Measurements from ENCODE around the gene WDFY4. TPM values are rescaled to one million over a fixed set of nuclear protein-coding genes. Genes with fewer than 3 reads are reported as not detected.

The WDFY4 gene
- total RNA-seq, 1 donor from 2014 or later: 0.25 TPM

GRCh38 chr10:48899781-48900180 is 215.1 kb downstream of the WDFY4 start:
- no peak overlapping the region for H3K9ac ChIP-seq (ENCODE audit: low read length)
- no peaks in the 10 kb centered on the region for H3K9me3 Mint-ChIP-seq (ENCODE audit: unreplicated experiment)
- no peak overlapping the region for H3K4me2 ChIP-seq (ENCODE audit: low read length)
- H3K27me3 Mint-ChIP-seq (ENCODE audit: low read depth, unreplicated experiment): peaks cover 20% of the 10 kb centered on the region
- H3K36me3 Mint-ChIP-seq (ENCODE audit: low read depth, unreplicated experiment): no peaks in the 10 kb centered on the region
- no peaks in the 10 kb centered on the region for H3K4me1 Mint-ChIP-seq (ENCODE audit: low read depth, unreplicated experiment)
- H3K27me3 ChIP-seq (ENCODE audit: insufficient read depth, low read length): no peaks in the 10 kb centered on the region
- H2AFZ ChIP-seq (ENCODE audit: low read depth, low read length): no peak overlapping the region
- no peak overlapping the region for H3K27ac Mint-ChIP-seq (ENCODE audit: unreplicated experiment)
- H3K27ac ChIP-seq (ENCODE audit: low read depth, low read length): no peak overlapping the region
- H3K4me3 ChIP-seq (ENCODE audit: insufficient read depth, low read depth, low read length): no peak overlapping the region
- no peaks in the 10 kb centered on the region for H3K9me3 ChIP-seq (ENCODE audit: insufficient read depth, low read depth, low read length)
- no peaks in the 10 kb centered on the region for H4K20me1 ChIP-seq (ENCODE audit: insufficient read depth, low read length)
- DNase-seq (ENCODE audit: low read depth) (no peak), FAIRE-seq (no peak)
- H3K4me3 Mint-ChIP-seq (ENCODE audit: unreplicated experiment): no peak overlapping the region
- no peaks in the 10 kb centered on the region for H3K36me3 ChIP-seq (ENCODE audit: insufficient read depth, low read length)
- TF ChIP-seq EZH2 (IDR thresholded peaks at IDR 0.05; ENCODE audit: insufficient read depth, low read length): no peak
- no peak for TF ChIP-seq CTCF (IDR thresholded peaks at IDR 0.05; ENCODE audit: insufficient read depth, low read depth, low read length)
- H3K4me1 ChIP-seq (ENCODE audit: insufficient read depth, low read length): no peaks in the 10 kb centered on the region
- no peaks in the 10 kb centered on the region for H3K79me2 ChIP-seq (ENCODE audit: insufficient read depth, low read length)

- no peak for FAIRE-seq
These were observed 215.7 kb downstream of the WDFY4 start for GRCh38 chr10:48900371-48900801.

More at GRCh38 chr10:48900371-48900801, 215.7 kb downstream of the WDFY4 start:
- Mint-ChIP-seq H3K9me3 (ENCODE audit: unreplicated experiment) (no peaks in the 10 kb centered on the region), H3K27me3 (ENCODE audit: low read depth, unreplicated experiment) (peaks cover 18% of the 10 kb centered on the region), H3K4me1 (ENCODE audit: low read depth, unreplicated experiment) (no peaks in the 10 kb centered on the region), H3K36me3 (ENCODE audit: low read depth, unreplicated experiment) (no peaks in the 10 kb centered on the region), H3K4me3 (ENCODE audit: unreplicated experiment) (no peak overlapping the region), H3K27ac (ENCODE audit: unreplicated experiment) (no peak overlapping the region)
- Histone ChIP-seq H3K4me1 (ENCODE audit: insufficient read depth, low read length) (no peaks in the 10 kb centered on the region), H2AFZ (ENCODE audit: low read depth, low read length) (no peak overlapping the region), H3K9ac (ENCODE audit: low read length) (no peak overlapping the region), H3K4me2 (ENCODE audit: low read length) (no peak overlapping the region), H3K4me3 (ENCODE audit: insufficient read depth, low read depth, low read length) (no peak overlapping the region), H3K9me3 (ENCODE audit: insufficient read depth, low read depth, low read length) (no peaks in the 10 kb centered on the region), H3K36me3 (ENCODE audit: insufficient read depth, low read length) (no peaks in the 10 kb centered on the region), H4K20me1 (ENCODE audit: insufficient read depth, low read length) (no peaks in the 10 kb centered on the region), H3K27ac (ENCODE audit: low read depth, low read length) (no peak overlapping the region), H3K27me3 (ENCODE audit: insufficient read depth, low read length) (no peaks in the 10 kb centered on the region), H3K79me2 (ENCODE audit: insufficient read depth, low read length) (no peaks in the 10 kb centered on the region)
- no peak for TF ChIP-seq EZH2 (IDR thresholded peaks at IDR 0.05; ENCODE audit: insufficient read depth, low read length)
- TF ChIP-seq CTCF (IDR thresholded peaks at IDR 0.05; ENCODE audit: insufficient read depth, low read depth, low read length): no peak
- no peak for DNase-seq (ENCODE audit: low read depth)

Measured in astrocyte (in vitro differentiated cells and primary cell).